Neuronal stem cell (in vitro differentiated cells): ENCODE results near the gene ADD1.
A peak's percentile ranks its signal among the peaks of the same experiment; 100 is the strongest.

Experiments used
- DNase-seq: peaks from one replicate; pipeline ENCODE4 v3.0.0-alpha.2; 2013; ENCODE audit warnings: low spot score
- H2AFZ ChIP-seq: one replicate; pipeline ENCODE4 v1.6.1; 2013; ENCODE audit warnings: mild to moderate bottlenecking, low read length, inconsistent platforms
- H2AK5ac ChIP-seq: 2 replicates; pipeline ENCODE4 v1.6.1; 2013; ENCODE audit warnings: low read depth, mild to moderate bottlenecking, inconsistent platforms, low read length, moderate library complexity, mixed read lengths
- H2BK120ac ChIP-seq: 2 replicates; pipeline ENCODE4 v1.6.1; 2013; ENCODE audit warnings: low read depth, mild to moderate bottlenecking, inconsistent platforms, low read length, moderate library complexity, mixed read lengths
- H2BK12ac ChIP-seq: one replicate; pipeline ENCODE4 v1.6.1; 2013; ENCODE audit warnings: low read length, inconsistent platforms
- H2BK15ac ChIP-seq: 2 replicates; pipeline ENCODE4 v1.6.1; 2013; ENCODE audit warnings: mild to moderate bottlenecking, low read length, inconsistent platforms, mixed read lengths
- H2BK5ac ChIP-seq: one replicate; pipeline ENCODE4 v1.6.1; 2013; ENCODE audit warnings: inconsistent platforms, mild to moderate bottlenecking, low read length, moderate library complexity
- H3K14ac ChIP-seq: one replicate; pipeline ENCODE4 v1.6.1; 2013; ENCODE audit warnings: low read length, inconsistent platforms
- H3K18ac ChIP-seq: 2 replicates; pipeline ENCODE4 v1.6.1; 2013; ENCODE audit warnings: low read length, inconsistent platforms
- H3K23ac ChIP-seq: 2 replicates; pipeline ENCODE4 v1.6.1; 2013; ENCODE audit warnings: low read depth, mild to moderate bottlenecking, mixed read lengths, low read length, inconsistent platforms; ENCODE audit not compliant: poor library complexity
- H3K27ac ChIP-seq: replicated peaks from 3 replicates; pipeline ENCODE4 v1.5.1; 2013; ENCODE audit warnings: low read length, inconsistent platforms
- H3K27me3 ChIP-seq, 3 experiments: 2 replicates each; pipeline ENCODE4 v1.6.1; 2013; ENCODE audit warnings: low read length in 3 of 3, mild to moderate bottlenecking in 2 of 3, inconsistent platforms in 1 of 3, low read depth in 1 of 3, mixed read lengths in 1 of 3, moderate library complexity in 1 of 3; ENCODE audit not compliant: control insufficient read depth in 3 of 3, insufficient read depth in 3 of 3
- H3K36me3 ChIP-seq, 2 donors: replicated peaks in 1 of 2; 2 replicates each; pipeline ENCODE4 v1.6.1; 2013; ENCODE audit warnings: low read length in 2 of 2; ENCODE audit not compliant: control insufficient read depth in 2 of 2, insufficient read depth in 2 of 2
- H3K4ac ChIP-seq: 2 replicates; pipeline ENCODE4 v1.6.1; 2013; ENCODE audit warnings: inconsistent platforms, mild to moderate bottlenecking, low read length, moderate library complexity
- H3K4me1 ChIP-seq, 2 donors: 1 replicate in 1 of 2; 2 replicates in 1 of 2; pipeline ENCODE4 v1.6.1; 2013; ENCODE audit warnings: low read length in 2 of 2, low read depth in 1 of 2; ENCODE audit not compliant: control insufficient read depth in 2 of 2, insufficient read depth in 1 of 2
- H3K4me2 ChIP-seq: one replicate; pipeline ENCODE4 v1.6.1; 2013; ENCODE audit warnings: mild to moderate bottlenecking, low read length, inconsistent platforms; ENCODE audit not compliant: insufficient read depth, poor library complexity, severe bottlenecking
- H3K4me3 ChIP-seq, 2 donors: 2 replicates each; pipeline ENCODE4 v1.5.1; 2013; ENCODE audit warnings: low read length in 2 of 2, mild to moderate bottlenecking in 2 of 2, inconsistent platforms in 1 of 2, moderate library complexity in 1 of 2
- H3K79me1 ChIP-seq: one replicate; pipeline ENCODE4 v1.6.1; 2013; ENCODE audit warnings: low read depth, mild to moderate bottlenecking, inconsistent platforms, low read length, moderate library complexity
- H3K9ac ChIP-seq: one replicate; pipeline ENCODE4 v1.6.1; 2013; ENCODE audit warnings: mild to moderate bottlenecking, low read depth, low read length, inconsistent platforms; ENCODE audit not compliant: poor library complexity
- H3K9me3 ChIP-seq, 2 donors: replicated peaks in 1 of 2; 2 replicates each; pipeline versions ENCODE3 to v1.6.1; 2013; ENCODE audit warnings: low read length in 2 of 2, mild to moderate bottlenecking in 2 of 2, inconsistent platforms in 1 of 2, low read depth in 1 of 2, mixed read lengths in 1 of 2, moderate library complexity in 1 of 2; ENCODE audit not compliant: control insufficient read depth in 2 of 2, insufficient read depth in 1 of 2
- H4K8ac ChIP-seq: one replicate; pipeline ENCODE4 v1.6.1; 2013; ENCODE audit warnings: low read depth, mild to moderate bottlenecking, inconsistent platforms, low read length, moderate library complexity
- H4K91ac ChIP-seq: one replicate; pipeline ENCODE4 v1.6.1; 2013; ENCODE audit warnings: low read length, low read depth, mild to moderate bottlenecking, inconsistent platforms; ENCODE audit not compliant: poor library complexity
- WGBS, 2 donors: extraction: QIAGEN DNeasy Blood & Tissue Kit; methylation state at CpG; one replicate each; pipeline ENCODE4 v1.1.7; 2013; ENCODE audit warnings: missing lambda C conversion rate in 2 of 2, mixed read lengths in 1 of 2; ENCODE audit not compliant: insufficient read length in 2 of 2, insufficient replicate concordance in 1 of 2; ENCODE audit errors: extremely low coverage in 2 of 2; 5-methylcytosine and 5-hydroxymethylcytosine counted together

The ADD1 gene

DNA sequence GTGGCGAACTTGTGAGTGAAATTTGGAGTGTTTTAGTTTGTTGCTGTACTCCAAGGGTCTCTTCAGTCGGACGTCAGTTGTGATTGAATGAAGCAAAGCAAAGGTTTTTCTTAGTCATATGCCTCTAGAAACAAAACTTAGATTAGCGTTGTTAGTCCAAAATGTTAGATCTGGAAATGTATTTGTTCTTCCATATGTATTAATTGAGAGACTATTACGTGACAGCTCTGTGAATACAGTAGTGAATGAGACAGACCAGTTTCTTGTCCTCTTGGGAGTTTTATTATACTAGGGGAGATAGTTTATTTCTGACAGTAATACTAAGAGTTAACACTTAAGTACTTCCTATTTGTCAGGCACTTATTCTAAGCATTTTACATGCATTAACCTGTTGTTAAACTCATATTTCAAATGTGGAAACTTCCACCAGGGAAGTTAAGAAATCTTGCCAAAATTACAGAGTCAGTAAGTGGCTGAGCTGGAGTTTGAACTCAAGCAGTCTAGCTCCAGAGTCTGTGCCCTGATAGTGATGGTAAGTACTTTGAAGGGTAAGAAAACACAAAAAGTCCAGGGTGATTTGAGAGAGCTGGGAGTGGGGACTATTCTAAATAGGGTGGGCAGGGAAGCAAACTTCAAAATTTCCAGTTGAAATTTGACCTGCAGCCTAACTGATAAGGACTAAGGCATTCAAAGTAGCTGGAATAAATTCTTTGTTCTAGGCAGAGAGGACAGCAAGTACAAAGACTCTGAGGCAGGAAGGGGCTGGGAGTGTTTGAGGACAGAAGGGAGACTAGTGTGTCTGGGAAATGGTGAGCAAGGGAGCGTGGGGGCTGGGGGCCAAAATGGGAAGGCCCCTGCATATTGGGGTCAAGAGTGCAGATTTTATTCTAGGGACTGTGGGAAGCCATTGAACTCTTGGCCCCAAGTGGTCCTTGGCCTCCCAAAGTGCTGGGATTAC lies 17.0 kb downstream of the ADD1 start:
- Histone ChIP-seq H2BK5ac (no peak overlapping the region), H2BK12ac (no peak overlapping the region), H3K18ac (peak overlapping the region; percentile 19), H3K9ac (no peak overlapping the region), H3K79me1 (peaks cover 9% of the 10 kb centered on the region), H4K91ac (no peak overlapping the region), H4K8ac (no peak overlapping the region), H3K23ac (no peak overlapping the region), H3K27me3 (no peaks in the 10 kb centered on the region), H2AFZ (no peak overlapping the region), H3K4ac (no peak overlapping the region), H3K4me1 (peaks cover 7 to 15% of the 10 kb centered on the region in 2 donors), H3K36me3 (peaks cover 0 to 18% of the 10 kb centered on the region in 2 donors), H3K4me2 (peak overlapping the region; percentile 14), H3K9me3 (no peaks in the 10 kb centered on the region), H3K27ac (no peak overlapping the region), H3K14ac (no peak overlapping the region), H2AK5ac (no peak overlapping the region), H2BK15ac (no peak overlapping the region), H2BK120ac (no peak overlapping the region), H3K4me3 (no peak overlapping the region)
- no CpG with 5 or more reads among the region's 6 CpGs for WGBS, 2 donors
- DNase-seq: no peak

DNA sequence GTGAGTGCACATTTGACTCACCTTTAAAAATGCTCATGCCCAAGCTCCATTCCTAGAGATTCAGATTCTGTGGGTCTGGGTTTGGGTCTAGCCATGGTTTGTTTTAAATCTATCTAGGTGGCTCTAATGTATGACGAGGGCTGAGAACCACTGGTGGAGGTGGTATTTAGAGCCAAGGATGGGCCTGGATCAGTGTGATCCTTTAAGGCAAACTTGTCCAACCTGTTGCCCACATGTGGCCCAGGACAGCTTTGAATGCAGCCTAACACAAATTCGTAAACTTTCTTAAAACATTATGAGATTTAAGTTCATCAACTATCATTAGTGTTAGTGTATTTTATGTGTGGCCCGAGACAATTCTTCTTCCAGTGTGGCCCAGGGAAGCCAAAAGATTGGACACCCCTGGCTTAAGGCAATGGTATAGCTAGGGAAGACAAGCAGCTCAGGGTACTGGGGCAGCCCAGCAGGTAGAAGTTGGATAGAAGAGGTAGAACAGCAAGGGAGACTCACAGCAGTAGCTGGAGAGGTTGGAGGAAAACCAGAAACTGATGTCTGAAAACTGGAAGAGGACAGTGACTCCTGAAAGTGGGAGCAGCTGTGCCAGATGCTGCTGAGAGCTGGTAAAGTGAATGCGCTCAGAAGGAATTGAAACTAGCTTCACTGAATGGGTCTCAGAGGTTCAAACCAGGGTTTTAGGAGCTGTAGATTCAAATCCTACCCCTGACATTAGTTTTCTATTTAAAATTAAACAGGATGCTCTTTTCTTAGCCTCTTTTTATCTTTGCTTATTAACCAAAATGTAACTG lies 18.2 kb downstream of the ADD1 start:
- no peak overlapping the region for H2BK120ac ChIP-seq
- no peaks in the 10 kb centered on the region for H3K9me3 ChIP-seq
- no CpG with 5 or more reads among the region's 4 CpGs for WGBS, 2 donors
- DNase-seq: no peak
- no peak overlapping the region for H4K8ac ChIP-seq
- no peak overlapping the region for H4K91ac ChIP-seq
- peaks cover 0 to 11% of the 10 kb centered on the region in 2 donors for H3K36me3 ChIP-seq
- no peak overlapping the region for H3K4me2 ChIP-seq
- H3K18ac ChIP-seq: no peak overlapping the region
- no peak overlapping the region for H3K27ac ChIP-seq
- no peak overlapping the region for H3K23ac ChIP-seq
- H2AK5ac ChIP-seq: no peak overlapping the region
- no peak overlapping the region for H3K9ac ChIP-seq
- H3K4ac ChIP-seq: no peak overlapping the region
- no peak overlapping the region for H2BK5ac ChIP-seq
- no peaks in the 10 kb centered on the region for H3K27me3 ChIP-seq
- peaks cover 7 to 15% of the 10 kb centered on the region in 2 donors for H3K4me1 ChIP-seq
- H2AFZ ChIP-seq: no peak overlapping the region
- H3K79me1 ChIP-seq: peaks cover 9% of the 10 kb centered on the region
- no peak overlapping the region for H3K14ac ChIP-seq
- H3K4me3 ChIP-seq: no peak overlapping the region
- no peak overlapping the region for H2BK15ac ChIP-seq
- H2BK12ac ChIP-seq: no peak overlapping the region

GRCh38 chr4:2862528-2862927 lies 18.9 kb downstream of the ADD1 start:
- DNase-seq: no peak
- H4K91ac ChIP-seq: no peak overlapping the region
- no peak overlapping the region for H3K14ac ChIP-seq
- no peak overlapping the region for H2BK5ac ChIP-seq
- H3K4me2 ChIP-seq: no peak overlapping the region
- no peak overlapping the region for H3K4ac ChIP-seq
- H3K36me3 ChIP-seq: peaks cover 0 to 5% of the 10 kb centered on the region in 2 donors
- WGBS, 2 donors: no CpG with 5 or more reads among the region's 1 CpG
- H3K18ac ChIP-seq: no peak overlapping the region
- peaks cover 7 to 19% of the 10 kb centered on the region in 2 donors for H3K4me1 ChIP-seq
- H2AK5ac ChIP-seq: no peak overlapping the region
- H2AFZ ChIP-seq: no peak overlapping the region
- H2BK12ac ChIP-seq: no peak overlapping the region
- H4K8ac ChIP-seq: no peak overlapping the region
- no peak overlapping the region for H2BK120ac ChIP-seq
- H3K9ac ChIP-seq: no peak overlapping the region
- H2BK15ac ChIP-seq: no peak overlapping the region
- H3K9me3 ChIP-seq: no peaks in the 10 kb centered on the region
- H3K27ac ChIP-seq: peak overlapping the region; percentile 9
- H3K23ac ChIP-seq: no peak overlapping the region
- no peaks in the 10 kb centered on the region for H3K27me3 ChIP-seq
- no peak overlapping the region for H3K4me3 ChIP-seq
- H3K79me1 ChIP-seq: peaks cover 7% of the 10 kb centered on the region

DNA sequence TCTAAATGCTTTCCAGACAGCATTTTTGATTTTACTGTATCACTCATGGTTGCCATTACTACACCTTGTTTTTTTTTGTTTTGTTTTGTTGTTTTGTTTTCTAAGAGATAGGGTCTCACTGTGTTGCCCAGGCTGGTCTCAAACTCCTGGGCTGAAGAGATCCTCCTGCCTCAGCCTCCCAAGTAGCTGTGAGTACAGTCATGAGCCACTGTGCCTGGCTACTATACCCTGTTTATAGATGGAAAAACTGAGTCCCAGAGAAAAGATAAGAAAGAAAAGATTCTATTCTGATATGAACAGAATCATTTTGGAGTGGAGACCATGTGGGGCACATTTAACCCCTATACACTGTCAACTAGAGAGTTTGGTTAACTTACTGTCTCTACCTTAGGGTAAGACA lies 20.0 kb downstream of the ADD1 start:
- Histone ChIP-seq H2BK12ac (no peak overlapping the region), H2AK5ac (no peak overlapping the region), H2BK5ac (no peak overlapping the region), H3K4me1 (peaks cover 7 to 28% of the 10 kb centered on the region in 2 donors), H3K9me3 (no peaks in the 10 kb centered on the region), H3K79me1 (peaks cover 6% of the 10 kb centered on the region), H3K23ac (no peak overlapping the region), H4K91ac (no peak overlapping the region), H3K27ac (no peak overlapping the region), H2BK15ac (no peak overlapping the region), H4K8ac (no peak overlapping the region), H3K4me2 (no peak overlapping the region), H3K4me3 (no peak overlapping the region), H3K27me3 (no peaks in the 10 kb centered on the region), H3K9ac (no peak overlapping the region), H2AFZ (no peak overlapping the region), H3K4ac (no peak overlapping the region), H3K36me3 (no peaks in the 10 kb centered on the region), H3K14ac (no peak overlapping the region), H3K18ac (no peak overlapping the region), H2BK120ac (no peak overlapping the region)
- DNase-seq: no peak
